Ishikawa (cell line): Measurements from ENCODE around the gene C6orf15.

Experiments
- CEBPB ChIP-seq: IDR thresholded peaks from 2 replicates; pipeline ENCODE4 v1.6.1; 2012
- CREB1 ChIP-seq: IDR thresholded peaks from 2 replicates; pipeline ENCODE4 v1.6.1; 2012; ENCODE audit warnings: low read depth
- EGR1 ChIP-seq: IDR thresholded peaks from 2 replicates; pipeline ENCODE4 v1.6.1; 2012
- EP300 ChIP-seq: IDR thresholded peaks from 2 replicates; pipeline ENCODE4 v1.6.1; 2012; ENCODE audit warnings: borderline replicate concordance
- FOXM1 ChIP-seq: IDR thresholded peaks from 2 replicates; pipeline ENCODE4 v1.6.1; 2012; ENCODE audit warnings: low read depth, borderline replicate concordance
- MAX ChIP-seq: IDR thresholded peaks from 2 replicates; pipeline ENCODE4 v1.6.1; 2012
- NFIC ChIP-seq: IDR thresholded peaks from 2 replicates; pipeline ENCODE4 v1.6.1; 2012
- RAD21 ChIP-seq: IDR thresholded peaks from 2 replicates; pipeline ENCODE4 v1.6.1; 2012; ENCODE audit warnings: low read depth
- REST ChIP-seq: IDR thresholded peaks from 2 replicates; pipeline ENCODE4 v1.6.1; 2012; ENCODE audit warnings: low read depth, mild to moderate bottlenecking
- TAF1 ChIP-seq: IDR thresholded peaks from 2 replicates; pipeline ENCODE4 v1.6.1; 2012; ENCODE audit warnings: low read depth, mild to moderate bottlenecking
- TCF12 ChIP-seq: IDR thresholded peaks from 2 replicates; pipeline ENCODE4 v1.6.1; 2012; ENCODE audit warnings: low read depth
- TEAD4 ChIP-seq: IDR thresholded peaks from 2 replicates; pipeline ENCODE4 v1.6.1; 2012
- USF1 ChIP-seq: IDR thresholded peaks from 2 replicates; pipeline ENCODE4 v1.6.1; 2012
- YY1 ChIP-seq: IDR thresholded peaks from 2 replicates; pipeline ENCODE4 v1.6.1; 2012; ENCODE audit warnings: low read depth
- ZBTB7A ChIP-seq: IDR thresholded peaks from 2 replicates; pipeline ENCODE4 v1.6.1; 2012; ENCODE audit warnings: low read depth

Gene C6orf15

GRCh38 chr6:31121131-31121790 is 8.9 kb upstream of the C6orf15 start:
- TF ChIP-seq EP300 (no peak), EGR1 (no peak), USF1 (no peak), TAF1 (no peak), TCF12 (no peak), NFIC (no peak)

GRCh38 chr6:31120151-31120915 is 8.0 kb upstream of the C6orf15 start, which contains the start of gene CDSN:
CDSN (minus strand) TSS chr6:31120446; CDS start chr6:31120419, 27 bp downstream.
- TF ChIP-seq NFIC (no peak), REST (no peak), RAD21 (no peak), TCF12 (no peak), MAX (no peak)

GRCh38 chr6:31118178-31118577 is 5.8 kb upstream of the C6orf15 start:
- TF ChIP-seq TEAD4 (no peak), TAF1 (no peak), REST (no peak), FOXM1 (no peak), NFIC (no peak), USF1 (no peak), CEBPB (no peak), RAD21 (no peak)

- TF ChIP-seq YY1 (no peak), ZBTB7A (no peak), CEBPB (no peak), CREB1 (no peak), FOXM1 (no peak), REST (no peak), TCF12 (no peak), TEAD4 (no peak), EP300 (no peak), USF1 (no peak)
Observed at GRCh38 chr6:31116661-31117385, 4.4 kb upstream of the C6orf15 start.
